Measurements from ENCODE around the gene MTOR. TPM values are rescaled to one million over a fixed set of nuclear protein-coding genes. Genes with fewer than 3 reads are reported as not detected.

MTOR gene
- polyA plus RNA-seq, 1 of the 3 experiments (the other 2 are of a cell fraction) = 20.9 TPM

DNA sequence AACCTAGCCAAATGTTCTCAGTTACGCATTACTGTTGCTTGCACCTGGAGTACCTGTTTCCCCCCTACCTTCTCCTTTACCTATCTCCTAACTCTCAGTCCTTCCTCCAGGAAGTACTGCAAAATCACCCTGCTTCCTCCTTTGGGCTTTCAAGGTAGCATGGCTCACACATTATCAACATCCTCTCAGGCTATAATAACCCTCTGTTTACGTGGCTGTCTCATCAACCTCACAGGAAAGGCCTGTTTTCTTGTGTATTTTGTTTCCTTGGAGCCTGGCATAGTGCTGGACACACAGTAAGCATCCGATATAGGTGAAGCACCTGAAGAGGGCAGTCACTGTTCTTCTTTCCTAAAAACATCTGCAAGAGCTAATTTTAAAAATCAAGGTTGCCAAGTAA is 105.9 kb downstream of the MTOR start:
- Histone ChIP-seq H3F3A (replicated peaks; ENCODE audit: insufficient read depth) (peaks cover 22% of the 10 kb centered on the region), H3K79me2 (ENCODE audit: insufficient read depth) (no peaks in the 10 kb centered on the region), H3K4me1 (ENCODE audit: control insufficient read depth in 1 of 2, insufficient read depth in 2 of 2, low read depth in 1 of 2, low read length in 1 of 2) (peaks cover 5 to 19% of the 10 kb centered on the region in 2 experiments), H3K36me3 (replicated peaks in 1 of 2; ENCODE audit: control insufficient read depth in 1 of 2, insufficient read depth in 2 of 2, low read length in 1 of 2) (peaks cover 16 to 23% of the 10 kb centered on the region in 2 experiments), H2AFZ (ENCODE audit: low read depth) (no peak overlapping the region), H3K4me2 (no peak overlapping the region), H3K4me3 (ENCODE audit: low read depth in 2 of 2, low read length in 1 of 2) (no peak overlapping the region), H3K9ac (no peak overlapping the region), H4K20me1 (ENCODE audit: insufficient read depth) (no peaks in the 10 kb centered on the region), H3K27ac (ENCODE audit: low read depth in 2 of 2, low read length in 1 of 2) (no peak overlapping the region), H3K9me2 (no peaks in the 10 kb centered on the region), H3K9me3 (no peaks in the 10 kb centered on the region), H3K27me3 (ENCODE audit: insufficient read depth) (no peaks in the 10 kb centered on the region)
- 97% methylated on average over 3 of the region's 3 CpGs for WGBS (ENCODE audit: low lambda C conversion rate)
- no peak for DNase-seq
- CTCF ChIA-PET = interaction anchor here (0.7 to 1.3 kb wide), 3 partner anchors 11 to 23 kb away, joined by 3 to 4 read pairs (median 4); no protein-coding TSS in a partner anchor
- TF ChIP-seq FOSL2 (IDR thresholded peaks at IDR 0.05; ENCODE audit: borderline replicate concordance, low read depth) = no peak
- TF ChIP-seq, protein P1, sequence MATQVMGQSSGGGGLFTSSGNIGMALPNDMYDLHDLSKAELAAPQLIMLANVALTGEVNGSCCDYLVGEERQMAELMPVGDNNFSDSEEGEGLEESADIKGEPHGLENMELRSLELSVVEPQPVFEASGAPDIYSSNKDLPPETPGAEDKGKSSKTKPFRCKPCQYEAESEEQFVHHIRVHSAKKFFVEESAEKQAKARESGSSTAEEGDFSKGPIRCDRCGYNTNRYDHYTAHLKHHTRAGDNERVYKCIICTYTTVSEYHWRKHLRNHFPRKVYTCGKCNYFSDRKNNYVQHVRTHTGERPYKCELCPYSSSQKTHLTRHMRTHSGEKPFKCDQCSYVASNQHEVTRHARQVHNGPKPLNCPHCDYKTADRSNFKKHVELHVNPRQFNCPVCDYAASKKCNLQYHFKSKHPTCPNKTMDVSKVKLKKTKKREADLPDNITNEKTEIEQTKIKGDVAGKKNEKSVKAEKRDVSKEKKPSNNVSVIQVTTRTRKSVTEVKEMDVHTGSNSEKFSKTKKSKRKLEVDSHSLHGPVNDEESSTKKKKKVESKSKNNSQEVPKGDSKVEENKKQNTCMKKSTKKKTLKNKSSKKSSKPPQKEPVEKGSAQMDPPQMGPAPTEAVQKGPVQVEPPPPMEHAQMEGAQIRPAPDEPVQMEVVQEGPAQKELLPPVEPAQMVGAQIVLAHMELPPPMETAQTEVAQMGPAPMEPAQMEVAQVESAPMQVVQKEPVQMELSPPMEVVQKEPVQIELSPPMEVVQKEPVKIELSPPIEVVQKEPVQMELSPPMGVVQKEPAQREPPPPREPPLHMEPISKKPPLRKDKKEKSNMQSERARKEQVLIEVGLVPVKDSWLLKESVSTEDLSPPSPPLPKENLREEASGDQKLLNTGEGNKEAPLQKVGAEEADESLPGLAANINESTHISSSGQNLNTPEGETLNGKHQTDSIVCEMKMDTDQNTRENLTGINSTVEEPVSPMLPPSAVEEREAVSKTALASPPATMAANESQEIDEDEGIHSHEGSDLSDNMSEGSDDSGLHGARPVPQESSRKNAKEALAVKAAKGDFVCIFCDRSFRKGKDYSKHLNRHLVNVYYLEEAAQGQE (IDR thresholded peaks at IDR 0.05; ENCODE audit: low read depth, low read length) = no peak
- POLR2A ChIA-PET = no interaction called here

DNA sequence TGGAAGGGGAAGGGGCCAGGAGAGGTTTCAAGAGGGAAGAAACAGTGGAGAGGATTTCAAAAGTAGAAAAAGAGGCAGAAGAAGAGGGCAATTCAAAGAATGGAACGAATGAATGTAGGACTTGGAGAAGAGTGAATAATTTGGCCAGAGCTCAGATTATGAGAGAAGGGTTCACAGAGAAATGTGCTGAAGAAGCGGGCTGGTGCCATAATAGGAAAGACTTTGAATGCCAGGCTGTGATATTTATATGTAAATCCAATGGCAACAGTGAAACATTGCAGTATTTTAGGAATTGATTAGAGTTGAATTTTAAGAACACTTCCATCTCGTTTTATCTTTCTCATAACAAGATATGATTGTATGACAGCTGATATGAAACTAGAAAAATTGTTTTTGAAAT is 109.2 kb downstream of the MTOR start:
- H3K4me1 ChIP-seq (ENCODE audit: control insufficient read depth in 1 of 2, insufficient read depth in 2 of 2, low read depth in 1 of 2, low read length in 1 of 2) = peaks cover 7 to 8% of the 10 kb centered on the region in 2 experiments
- no peaks in the 10 kb centered on the region for H3K9me3 ChIP-seq
- H3K27me3 ChIP-seq (ENCODE audit: insufficient read depth) = no peaks in the 10 kb centered on the region
- H2AFZ ChIP-seq (ENCODE audit: low read depth) = no peak overlapping the region
- no peaks in the 10 kb centered on the region for H4K20me1 ChIP-seq (ENCODE audit: insufficient read depth)
- H3K9me2 ChIP-seq = no peaks in the 10 kb centered on the region
- no peak overlapping the region for H3K27ac ChIP-seq (ENCODE audit: low read depth in 2 of 2, low read length in 1 of 2)
- no peak overlapping the region for H3K4me2 ChIP-seq
- H3K79me2 ChIP-seq (ENCODE audit: insufficient read depth) = no peaks in the 10 kb centered on the region
- WGBS (ENCODE audit: low lambda C conversion rate) = 96% methylated on average over 3 of the region's 3 CpGs
- TF ChIP-seq YY1 (IDR thresholded peaks at IDR 0.05; ENCODE audit: low read depth) = no peak
- TF ChIP-seq, protein P1 (IDR thresholded peaks at IDR 0.05; ENCODE audit: low read depth, low read length) = no peak
- no peak for TF ChIP-seq MEF2A (IDR thresholded peaks at IDR 0.05; ENCODE audit: borderline replicate concordance, low read depth)
- no peak for TF ChIP-seq RAD21 (IDR thresholded peaks at IDR 0.05; ENCODE audit: low read length)
- no peak for TF ChIP-seq ELF1 (IDR thresholded peaks at IDR 0.05)
- no peak for TF ChIP-seq CHD2 (IDR thresholded peaks at IDR 0.05; ENCODE audit: low read length, partially characterized antibody)
- TF ChIP-seq SMC3 (IDR thresholded peaks at IDR 0.05; ENCODE audit: low read depth, low read length) = no peak
- TF ChIP-seq, protein P2, sequence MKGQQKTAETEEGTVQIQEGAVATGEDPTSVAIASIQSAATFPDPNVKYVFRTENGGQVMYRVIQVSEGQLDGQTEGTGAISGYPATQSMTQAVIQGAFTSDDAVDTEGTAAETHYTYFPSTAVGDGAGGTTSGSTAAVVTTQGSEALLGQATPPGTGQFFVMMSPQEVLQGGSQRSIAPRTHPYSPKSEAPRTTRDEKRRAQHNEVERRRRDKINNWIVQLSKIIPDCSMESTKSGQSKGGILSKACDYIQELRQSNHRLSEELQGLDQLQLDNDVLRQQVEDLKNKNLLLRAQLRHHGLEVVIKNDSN (IDR thresholded peaks at IDR 0.05; ENCODE audit: borderline replicate concordance, low read depth) = no peak
- H3F3A ChIP-seq (replicated peaks; ENCODE audit: insufficient read depth) = peaks cover 10% of the 10 kb centered on the region
- CTCF ChIA-PET = interaction anchor here (1.2 kb wide), 1 partner anchor 20 kb away, joined by 6 read pairs; no protein-coding TSS in a partner anchor
- H3K9ac ChIP-seq = no peak overlapping the region
- no peak for DNase-seq
- peaks cover 20 to 42% of the 10 kb centered on the region in 2 experiments for H3K36me3 ChIP-seq (replicated peaks in 1 of 2; ENCODE audit: control insufficient read depth in 1 of 2, insufficient read depth in 2 of 2, low read length in 1 of 2)
- H3K4me3 ChIP-seq (ENCODE audit: low read depth in 2 of 2, low read length in 1 of 2) = no peak overlapping the region
- POLR2A ChIA-PET = no interaction called here
